Upper lobe of left lung (tissue), 6 donors: ENCODE results near the gene MPRIP. TPM values are rescaled to one million over a fixed set of nuclear protein-coding genes. Genes with fewer than 3 reads are reported as not detected.

Experiments
- ATAC-seq, 2 donors: fragments of 200-7000 bp; cut with Tn5 transposase; one replicate each; pipeline ENCODE4 v1.9.1; 2022; ENCODE audit warnings: mild to moderate bottlenecking in 2 of 2, moderate library complexity in 2 of 2; ENCODE audit not compliant: low FRiP score in 2 of 2
- DNase-seq, 2 donors: peaks; one replicate each; pipeline ENCODE4 v3.0.0-alpha.2; 2019 to 2020
- H3K27ac ChIP-seq, 4 donors: fragments of 200-600 bp; sonication (generic); one replicate each; pipeline ENCODE4 v1.5.1; 2016 to 2019
- H3K27me3 ChIP-seq, 4 donors: fragments of 200-600 bp; sonication (generic); one replicate each; pipeline ENCODE4 v1.5.1; 2017 to 2019
- H3K36me3 ChIP-seq, 4 donors: fragments of 200-600 bp; sonication (generic); one replicate each; pipeline ENCODE4 v1.5.1; 2016 to 2019
- H3K4me1 ChIP-seq, 4 donors: fragments of 200-600 bp; sonication (generic); one replicate each; pipeline ENCODE4 v1.5.1; 2018 to 2019
- H3K4me3 ChIP-seq, 4 donors: fragments of 200-600 bp; sonication (generic); one replicate each; pipeline ENCODE4 v1.5.1; 2017 to 2019; ENCODE audit warnings: mild to moderate bottlenecking in 2 of 4, moderate library complexity in 1 of 4
- H3K9me3 ChIP-seq, 4 donors: fragments of 200-600 bp; sonication (generic); one replicate each; pipeline ENCODE4 v1.5.1; 2018 to 2019
- CTCF ChIP-seq, 6 experiments: fragments of 450-650 bp in 4 of 6; fragments of 200-600 bp in 2 of 6; sonication (generic) in 2 of 6; IDR thresholded peaks; one replicate each; pipeline ENCODE4 v1.5.1; 2016 to 2019; ENCODE audit warnings: antibody characterized with exemption in 6 of 6
- EP300 ChIP-seq, 4 donors: sonication (generic); formaldehyde crosslinking; IDR thresholded peaks; one replicate each; pipeline ENCODE4 v1.5.1; 2017; ENCODE audit warnings: antibody characterized with exemption in 4 of 4, control low read depth in 2 of 4
- POLR2A ChIP-seq, 4 donors: fragments of 450-650 bp; IDR thresholded peaks; one replicate each; pipeline ENCODE4 v1.5.1; 2016 to 2017; ENCODE audit warnings: antibody characterized with exemption in 4 of 4, mild to moderate bottlenecking in 2 of 4
- POLR2AphosphoS5 ChIP-seq, 2 donors: sonication (generic); formaldehyde crosslinking; IDR thresholded peaks; one replicate each; pipeline ENCODE4 v1.5.1; 2017; ENCODE audit warnings: antibody characterized with exemption in 2 of 2
- WGBS, 2 donors: methylation state at CpG; one replicate each; pipeline ENCODE4 v1.1.5; 2017 to 2018; 5-methylcytosine and 5-hydroxymethylcytosine counted together
- total RNA-seq, 6 donors: library from RNA; depleted of rRNA in 4 of 6; stranded (reverse); fragments of >200 nt in 4 of 6; gene quantifications; one replicate each; pipeline versions ENCODE4 v1.1.0 to v1.2.1, GENCODE V29; 2016 to 2021
- donor health status: DM: no; HTN: no; CAD: no; lungs with moderate emphysema.
- donor health status: DM: no; HTN: yes; CAD: no; lungs with severe emphysema.

The MPRIP gene
- total RNA-seq, 6 donors from 2014 or later: 201 to 380 (median 285) TPM

- ATAC-seq (no peak), DNase-seq (no peak)
- no peaks in the 10 kb centered on the region for H3K27me3 ChIP-seq
- H3K36me3 ChIP-seq: no peaks in the 10 kb centered on the region
- H3K4me3 ChIP-seq: no peak overlapping the region
- peaks cover 63 to 86% (median 72%) of the 10 kb centered on the region in 4 donors for H3K4me1 ChIP-seq
- 45 to 63% methylated on average over 5 of the region's 5 CpGs for WGBS, 2 donors
- TF ChIP-seq EP300 (IDR thresholded peaks at IDR 0.05): no peak
- no peak for TF ChIP-seq POLR2AphosphoS5 (IDR thresholded peaks at IDR 0.05)
- no peak for TF ChIP-seq CTCF (IDR thresholded peaks at IDR 0.05)
- TF ChIP-seq POLR2A (IDR thresholded peaks at IDR 0.05): no peak
- H3K27ac ChIP-seq: peak overlapping the region; percentile 46 to 79 (median 64)
- no peaks in the 10 kb centered on the region for H3K9me3 ChIP-seq
Observed at GRCh38 chr17:17110520-17110919, 68.3 kb downstream of the MPRIP start.

GRCh38 chr17:17111401-17112393 lies 69.4 kb downstream of the MPRIP start:
- Histone ChIP-seq H3K4me1 (peaks cover 59 to 85% (median 68%) of the 10 kb centered on the region in 4 donors), H3K9me3 (no peaks in the 10 kb centered on the region), H3K27ac (peak overlapping the region in 3 of 4 donors; percentile 36 to 79 (median 55)), H3K36me3 (no peaks in the 10 kb centered on the region), H3K4me3 (no peak overlapping the region), H3K27me3 (no peaks in the 10 kb centered on the region)
- ATAC-seq (no peak), DNase-seq (no peak)
- no peak for TF ChIP-seq POLR2AphosphoS5 (IDR thresholded peaks at IDR 0.05)
- TF ChIP-seq EP300 (IDR thresholded peaks at IDR 0.05): no peak
- TF ChIP-seq POLR2A (IDR thresholded peaks at IDR 0.05): no peak
- 89 to 95% methylated on average over 23 to 26 of the region's 26 CpGs for WGBS, 2 donors

- H3K27ac ChIP-seq: peak overlapping the region in 3 of 4 donors; percentile 20 to 46 (median 36)
- TF ChIP-seq EP300 (IDR thresholded peaks at IDR 0.05) (no peak), POLR2AphosphoS5 (IDR thresholded peaks at IDR 0.05) (no peak), POLR2A (IDR thresholded peaks at IDR 0.05) (no peak), CTCF (IDR thresholded peaks at IDR 0.05) (no peak)
- 82 to 91% methylated on average over 6 to 9 of the region's 11 CpGs for WGBS, 2 donors
- no peaks in the 10 kb centered on the region for H3K9me3 ChIP-seq
- no peak overlapping the region for H3K4me3 ChIP-seq
- no peak for ATAC-seq
- H3K4me1 ChIP-seq: peaks cover 50 to 81% (median 60%) of the 10 kb centered on the region in 4 donors
- no peaks in the 10 kb centered on the region for H3K27me3 ChIP-seq
- H3K36me3 ChIP-seq: no peaks in the 10 kb centered on the region
- DNase-seq: no peak
Observed at GRCh38 chr17:17112628-17113200, 70.5 kb downstream of the MPRIP start.

- DNase-seq (no peak), ATAC-seq (no peak)
- H3K27ac ChIP-seq: peak overlapping the region in 1 of 4 donors; percentile 32
- H3K9me3 ChIP-seq: no peaks in the 10 kb centered on the region
- no peak overlapping the region for H3K4me3 ChIP-seq
- TF ChIP-seq CTCF (IDR thresholded peaks at IDR 0.05) (no peak), EP300 (IDR thresholded peaks at IDR 0.05) (no peak), POLR2A (IDR thresholded peaks at IDR 0.05) (no peak), POLR2AphosphoS5 (IDR thresholded peaks at IDR 0.05) (no peak)
- no peaks in the 10 kb centered on the region for H3K36me3 ChIP-seq
- WGBS, 2 donors: 66 to 76% methylated on average over 11 to 12 of the region's 12 CpGs
- peaks cover 50 to 81% (median 59%) of the 10 kb centered on the region in 4 donors for H3K4me1 ChIP-seq
- no peaks in the 10 kb centered on the region for H3K27me3 ChIP-seq
Observed at GRCh38 chr17:17114592-17115225, 72.5 kb downstream of the MPRIP start.

GRCh38 chr17:17115620-17116019 lies 73.4 kb downstream of the MPRIP start:
- Histone ChIP-seq H3K4me3 (no peak overlapping the region), H3K4me1 (peaks cover 50 to 81% (median 59%) of the 10 kb centered on the region in 4 donors), H3K9me3 (no peaks in the 10 kb centered on the region), H3K27me3 (no peaks in the 10 kb centered on the region), H3K36me3 (no peaks in the 10 kb centered on the region), H3K27ac (no peak overlapping the region)
- TF ChIP-seq POLR2AphosphoS5 (IDR thresholded peaks at IDR 0.05) (no peak), POLR2A (IDR thresholded peaks at IDR 0.05) (no peak), EP300 (IDR thresholded peaks at IDR 0.05) (no peak), CTCF (IDR thresholded peaks at IDR 0.05) (no peak)
- no peak for ATAC-seq
- DNase-seq: no peak
- 92 to 94% methylated on average over 4 of the region's 4 CpGs for WGBS, 2 donors
